Daoy (cell line): Measurements from ENCODE around the gene SMG6. TPM values are rescaled to one million over a fixed set of nuclear protein-coding genes. Genes with fewer than 3 reads are reported as not detected.

ENCODE experiments used
- DNase-seq: peaks from one replicate; pipeline ENCODE4 v3.0.0-alpha.2; 2015; ENCODE audit warnings: low read depth
- total RNA-seq: library from RNA; depleted of rRNA; stranded (reverse); fragments of >200 nt; shearing (Covaris generic); gene quantifications from 2 replicates; pipeline ENCODE4 v1.2.3, GENCODE V29; 2014

The SMG6 gene
- total RNA-seq, 1 experiment from 2014 or later = 23.8 TPM

- no peak for DNase-seq
Measured at GRCh38 chr17:2106308-2106955, 197.2 kb downstream of the SMG6 start.

GRCh38 chr17:2105663-2106062 is 197.9 kb downstream of the SMG6 start:
- DNase-seq = no peak

- DNase-seq = no peak
Measured at GRCh38 chr17:2102931-2103809, 200.4 kb downstream of the SMG6 start.

- no peak for DNase-seq
Measured at GRCh38 chr17:2101448-2102257, 201.9 kb downstream of the SMG6 start.

- DNase-seq = no peak
Measured at GRCh38 chr17:2095536-2095910, 208.1 kb downstream of the SMG6 start.

- peak; percentile 43 for DNase-seq
Measured at GRCh38 chr17:2094891-2095535, 208.6 kb downstream of the SMG6 start.

- no peak for DNase-seq
Measured at GRCh38 chr17:2093349-2093748, 210.2 kb downstream of the SMG6 start.

GRCh38 chr17:2092253-2092652 is 211.3 kb downstream of the SMG6 start:
- DNase-seq = no peak

GRCh38 chr17:2090804-2091534 is 212.6 kb downstream of the SMG6 start:
- peak; percentile 92 for DNase-seq

GRCh38 chr17:2090210-2090641 is 213.4 kb downstream of the SMG6 start:
- DNase-seq = no peak

GRCh38 chr17:2089021-2089422 is 214.6 kb downstream of the SMG6 start:
- DNase-seq = peak; percentile 36

- no peak for DNase-seq
Measured at GRCh38 chr17:2087597-2088211, 215.9 kb downstream of the SMG6 start.

GRCh38 chr17:2086306-2086705 is 217.3 kb downstream of the SMG6 start:
- DNase-seq = no peak

GRCh38 chr17:2085648-2085949 is 218.0 kb downstream of the SMG6 start:
- no peak for DNase-seq

- peak; percentile 58 for DNase-seq
Measured at GRCh38 chr17:2084766-2085647, 218.6 kb downstream of the SMG6 start.

- DNase-seq = peak; percentile 78
Measured at GRCh38 chr17:2084036-2084765, 219.4 kb downstream of the SMG6 start.

- DNase-seq = no peak
Measured at GRCh38 chr17:2083613-2084035, 220.0 kb downstream of the SMG6 start.

- DNase-seq = no peak
Measured at GRCh38 chr17:2082003-2082781, 221.4 kb downstream of the SMG6 start.
